NCI-H345 (cell line): Measurements from ENCODE around the gene CNTN6.

Experiments used
- DNase-seq: peaks from one replicate; lab custom pipeline; 2025; lab: John Stamatoyannopoulos, UW

The CNTN6 gene

GRCh38 chr3:1423566-1424089, 330.8 kb downstream of the CNTN6 start:
- DNase-seq = no peak

- no peak for DNase-seq
Observed at GRCh38 chr3:1439395-1439794, 346.6 kb downstream of the CNTN6 start.

- DNase-seq = no peak
Observed at GRCh38 chr3:1442271-1442670, 349.4 kb downstream of the CNTN6 start.

- DNase-seq = no peak
Observed at GRCh38 chr3:1444195-1444594, 351.4 kb downstream of the CNTN6 start.

- DNase-seq = no peak
Observed at GRCh38 chr3:1446531-1446930, 353.7 kb downstream of the CNTN6 start.

GRCh38 chr3:1447452-1447851, 354.6 kb downstream of the CNTN6 start:
- no peak for DNase-seq

- no peak for DNase-seq
Observed at GRCh38 chr3:1448443-1448842, 355.6 kb downstream of the CNTN6 start.
